HL-60/S4 treated with phorbol 12-myristate 13-acetate at 8.2 ng/mL for 4 days and 3 days (cell line): ENCODE measurements around the gene SART3.

ENCODE experiments used
- in situ Hi-C: fragments of 300-500 bp; cut with MboI; formaldehyde crosslinking; loops from 2 replicates; pipeline ENCODE4 v1.15.0; 2022; ENCODE audit warnings: low sequenced_read_pairs

SART3 gene

GRCh38 chr12:108531929-108532848 is 28.8 kb downstream of the SART3 start:
- in situ Hi-C loops, result no loop called here

- in situ Hi-C loops, result no loop called here
These were observed 30.8 kb downstream of the SART3 start for GRCh38 chr12:108530161-108530560.

GRCh38 chr12:108527166-108527496 is 33.8 kb downstream of the SART3 start:
- in situ Hi-C loops, result no loop called here

- in situ Hi-C loops, result no loop called here
These were observed 34.3 kb downstream of the SART3 start for GRCh38 chr12:108526482-108527165.

- in situ Hi-C loops, result no loop called here
These were observed 35.3 kb downstream of the SART3 start for GRCh38 chr12:108525681-108526080.

- in situ Hi-C loops, result no loop called here
These were observed 37.6 kb downstream of the SART3 start for GRCh38 chr12:108523365-108523764.

- in situ Hi-C loops, result no loop called here
These were observed 41.4 kb downstream of the SART3 start for GRCh38 chr12:108519558-108519957.

- in situ Hi-C loops, result no loop called here
These were observed 42.1 kb downstream of the SART3 start for GRCh38 chr12:108518716-108519496.

GRCh38 chr12:108518101-108518715 is 42.8 kb downstream of the SART3 start:
- in situ Hi-C loops, result no loop called here

GRCh38 chr12:108517288-108518100 is 43.5 kb downstream of the SART3 start:
- in situ Hi-C loops, result no loop called here

- in situ Hi-C loops, result no loop called here
These were observed 44.3 kb downstream of the SART3 start for GRCh38 chr12:108516511-108517275.

GRCh38 chr12:108515916-108516315 is 45.1 kb downstream of the SART3 start:
- in situ Hi-C loops, result no loop called here

- in situ Hi-C loops, result no loop called here
These were observed 45.8 kb downstream of the SART3 start, which contains the start of gene FICD for GRCh38 chr12:108514973-108515814. Gene FICD (plus strand): TSS chr12:108515277. CDS start chr12:108516973, 1,696 bp downstream.

GRCh38 chr12:108514468-108514972 is 46.5 kb downstream of the SART3 start:
- in situ Hi-C loops, result no loop called here

GRCh38 chr12:108511633-108512540 is 49.1 kb downstream of the SART3 start:
- in situ Hi-C loops, result no loop called here

GRCh38 chr12:108510836-108511235 is 50.1 kb downstream of the SART3 start:
- in situ Hi-C loops, result no loop called here

GRCh38 chr12:108509806-108510205 is 51.2 kb downstream of the SART3 start:
- in situ Hi-C loops, result no loop called here
